ENCODE results near the gene KCNJ5.

- no peak for TF ChIP-seq CTCF (IDR thresholded peaks at IDR 0.05)
- TF ChIP-seq POLR2AphosphoS5 (IDR thresholded peaks at IDR 0.05), result no peak
Measured at GRCh38 chr11:128919216-128919615, 28.1 kb downstream of the KCNJ5 start.
